A673 (cell line): ENCODE data around the gene UBXN2A. TPM values are rescaled to one million over a fixed set of nuclear protein-coding genes. Genes with fewer than 3 reads are reported as not detected.

Source experiments
- BruUV-seq: library from RNA; stranded (reverse); fragments of 400-500 nt; replicated peaks from 2 replicates; lab custom pipeline; 2021; lab: Mats Ljungman, UMichigan
- CTCF ChIA-PET: fragments of 300-600 bp; sonication (Branson Sonifier 250); formaldehyde crosslinking; loops from one replicate; lab custom pipeline; 2022; ENCODE audit warnings: antibody characterized with exemption; lab: Charles Lee
- POLR2A ChIA-PET: fragments of 300-600 bp; sonication (Branson Sonifier 250); formaldehyde crosslinking; loops from one replicate; lab custom pipeline; 2022; ENCODE audit warnings: antibody characterized with exemption; ENCODE audit not compliant: low non-redundant PET; lab: Charles Lee
- DNase-seq: peaks from one replicate; pipeline ENCODE4 v3.0.0-alpha.2; 2015; ENCODE audit warnings: low spot score
- H3K27ac ChIP-seq: fragments of 200-600 bp; sonication (generic); 2 replicates; pipeline ENCODE4 v1.5.1; 2016; ENCODE audit warnings: mixed run types, low read depth, mild to moderate bottlenecking, mixed read lengths, antibody characterized with exemption, low read length; ENCODE audit not compliant: poor library complexity, severe bottlenecking
- H3K27me3 ChIP-seq: fragments of 200-600 bp; sonication (generic); replicated peaks from 2 replicates; pipeline ENCODE4 v1.6.1; 2017; ENCODE audit warnings: mixed run types, low read depth, mild to moderate bottlenecking, mixed read lengths, antibody characterized with exemption, low read length; ENCODE audit not compliant: insufficient read depth, poor library complexity
- H3K36me3 ChIP-seq: fragments of 200-600 bp; sonication (generic); 2 replicates; pipeline ENCODE4 v1.6.1; 2016; ENCODE audit warnings: mixed run types, mild to moderate bottlenecking, mixed read lengths, antibody characterized with exemption, low read length; ENCODE audit not compliant: insufficient read depth, poor library complexity, severe bottlenecking
- H3K4me1 ChIP-seq: fragments of 200-600 bp; sonication (generic); 2 replicates; pipeline ENCODE4 v1.6.1; 2017; ENCODE audit warnings: mixed run types, mild to moderate bottlenecking, mixed read lengths, antibody characterized with exemption, low read length; ENCODE audit not compliant: insufficient read depth, poor library complexity, severe bottlenecking
- H3K4me3 ChIP-seq: fragments of 200-600 bp; sonication (generic); 2 replicates; pipeline ENCODE4 v1.5.1; 2016; ENCODE audit warnings: low read depth, mixed run types, mild to moderate bottlenecking, mixed read lengths, low read length; ENCODE audit not compliant: poor library complexity, severe bottlenecking
- H3K9me3 ChIP-seq: fragments of 200-600 bp; sonication (generic); 2 replicates; pipeline ENCODE4 v1.6.1; 2016; ENCODE audit warnings: mixed run types, low read depth, mild to moderate bottlenecking, mixed read lengths, antibody characterized with exemption, low read length; ENCODE audit not compliant: poor library complexity, severe bottlenecking
- EZH2 ChIP-seq: fragments of 200-600 bp; sonication (generic); IDR thresholded peaks from 2 replicates; pipeline ENCODE4 v1.6.1; 2017; ENCODE audit warnings: borderline replicate concordance, low read depth, mild to moderate bottlenecking, mixed read lengths, antibody characterized with exemption, low read length; ENCODE audit not compliant: poor library complexity, severe bottlenecking
- intact Hi-C: fragments of 100-400 bp; cut with micrococcal nuclease; formaldehyde crosslinking; loops from one replicate; pipeline ENCODE4 v1.10.0; 2022; ENCODE audit not compliant: unreplicated experiment
- total RNA-seq: library from RNA; stranded (reverse); gene quantifications from 2 replicates; pipeline ENCODE4 v1.2.3, GENCODE V29; 2021
- TF ChIP-seq, protein P1 (sequence below): fragments of 300-800, 200-600 bp; sonication (generic); conservative IDR thresholded peaks from 2 replicates; pipeline ENCODE4 v1.5.1; 2017; ENCODE audit warnings: low read depth, mild to moderate bottlenecking, antibody characterized with exemption, low read length, moderate library complexity, mixed read lengths

UBXN2A gene
- total RNA-seq, 1 experiment from 2014 or later, result 18.3 TPM

DNA sequence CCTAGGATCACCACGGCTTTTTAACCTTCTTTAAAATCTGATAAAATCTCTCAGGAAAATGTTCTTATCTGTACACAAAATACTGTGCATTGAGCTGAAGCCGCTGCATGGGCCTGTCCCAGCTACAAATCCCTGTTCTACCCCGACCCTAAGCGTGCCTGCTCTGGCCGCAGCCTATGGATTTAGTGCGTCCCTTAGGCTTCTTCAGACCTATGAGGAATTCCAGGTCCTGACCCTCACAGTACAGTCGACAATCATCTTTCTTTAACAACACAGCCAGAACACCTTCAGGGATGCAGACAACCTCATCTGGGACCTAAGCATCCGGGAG lies 107.4 kb downstream of the UBXN2A start:
- ChIA-PET CTCF (interaction anchor here (1.5 kb wide), 1 partner anchor 36 kb away, joined by 9 read pairs; the partner anchor contains the start of gene TP53I3), POLR2A (interaction anchor here (0.6 kb wide), 1 partner anchor 23 kb away, joined by 3 read pairs; no protein-coding TSS in a partner anchor)
- BruUV-seq, result no TSS peak
- peak; percentile 22 for DNase-seq
- Histone ChIP-seq H3K27ac (no peak overlapping the region), H3K4me3 (peak overlapping the region; percentile 81), H3K27me3 (no peaks in the 10 kb centered on the region), H3K36me3 (no peaks in the 10 kb centered on the region), H3K4me1 (peaks cover 17% of the 10 kb centered on the region), H3K9me3 (no peaks in the 10 kb centered on the region)
- TF ChIP-seq, protein P1, sequence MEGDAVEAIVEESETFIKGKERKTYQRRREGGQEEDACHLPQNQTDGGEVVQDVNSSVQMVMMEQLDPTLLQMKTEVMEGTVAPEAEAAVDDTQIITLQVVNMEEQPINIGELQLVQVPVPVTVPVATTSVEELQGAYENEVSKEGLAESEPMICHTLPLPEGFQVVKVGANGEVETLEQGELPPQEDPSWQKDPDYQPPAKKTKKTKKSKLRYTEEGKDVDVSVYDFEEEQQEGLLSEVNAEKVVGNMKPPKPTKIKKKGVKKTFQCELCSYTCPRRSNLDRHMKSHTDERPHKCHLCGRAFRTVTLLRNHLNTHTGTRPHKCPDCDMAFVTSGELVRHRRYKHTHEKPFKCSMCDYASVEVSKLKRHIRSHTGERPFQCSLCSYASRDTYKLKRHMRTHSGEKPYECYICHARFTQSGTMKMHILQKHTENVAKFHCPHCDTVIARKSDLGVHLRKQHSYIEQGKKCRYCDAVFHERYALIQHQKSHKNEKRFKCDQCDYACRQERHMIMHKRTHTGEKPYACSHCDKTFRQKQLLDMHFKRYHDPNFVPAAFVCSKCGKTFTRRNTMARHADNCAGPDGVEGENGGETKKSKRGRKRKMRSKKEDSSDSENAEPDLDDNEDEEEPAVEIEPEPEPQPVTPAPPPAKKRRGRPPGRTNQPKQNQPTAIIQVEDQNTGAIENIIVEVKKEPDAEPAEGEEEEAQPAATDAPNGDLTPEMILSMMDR, result no peak
- TF ChIP-seq EZH2, result no peak
- intact Hi-C loops, result no loop called here

DNA sequence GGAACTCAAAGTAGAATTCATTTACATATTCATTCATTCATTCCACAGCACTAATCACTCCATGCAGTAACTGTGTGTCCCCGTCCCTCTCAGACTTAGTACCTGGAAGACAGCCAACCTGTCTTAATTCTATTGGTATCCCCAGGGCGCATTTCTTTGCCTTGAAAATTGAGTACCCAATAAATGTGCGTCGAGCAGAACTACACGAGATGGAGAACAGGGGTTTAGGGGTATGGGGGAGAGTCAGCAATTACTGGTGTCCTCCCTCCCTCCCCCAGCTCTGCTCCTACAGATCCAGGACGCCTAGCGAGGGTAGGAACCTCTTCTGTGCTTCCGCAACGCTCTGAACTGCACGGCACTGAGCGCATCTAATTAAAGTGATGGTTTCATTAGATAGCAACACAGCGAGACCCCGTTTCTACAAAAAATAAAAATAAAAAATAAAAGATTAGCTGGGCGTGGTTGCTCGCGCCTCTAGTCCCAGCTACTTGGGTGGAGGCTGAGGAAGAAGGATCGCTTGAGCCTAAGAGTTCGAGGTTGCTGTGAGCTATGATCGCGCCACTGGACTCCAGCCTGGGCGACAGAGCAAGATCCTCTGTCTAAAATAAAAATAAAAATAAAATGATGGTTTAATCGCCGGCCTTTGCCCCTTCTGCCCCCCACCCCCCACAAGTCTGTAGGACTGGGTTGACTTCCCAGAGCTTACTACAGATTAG lies 108.7 kb downstream of the UBXN2A start:
- no peak overlapping the region for H3K27ac ChIP-seq
- intact Hi-C loops, result no loop called here
- DNase-seq, result peak; percentile 66

DNA sequence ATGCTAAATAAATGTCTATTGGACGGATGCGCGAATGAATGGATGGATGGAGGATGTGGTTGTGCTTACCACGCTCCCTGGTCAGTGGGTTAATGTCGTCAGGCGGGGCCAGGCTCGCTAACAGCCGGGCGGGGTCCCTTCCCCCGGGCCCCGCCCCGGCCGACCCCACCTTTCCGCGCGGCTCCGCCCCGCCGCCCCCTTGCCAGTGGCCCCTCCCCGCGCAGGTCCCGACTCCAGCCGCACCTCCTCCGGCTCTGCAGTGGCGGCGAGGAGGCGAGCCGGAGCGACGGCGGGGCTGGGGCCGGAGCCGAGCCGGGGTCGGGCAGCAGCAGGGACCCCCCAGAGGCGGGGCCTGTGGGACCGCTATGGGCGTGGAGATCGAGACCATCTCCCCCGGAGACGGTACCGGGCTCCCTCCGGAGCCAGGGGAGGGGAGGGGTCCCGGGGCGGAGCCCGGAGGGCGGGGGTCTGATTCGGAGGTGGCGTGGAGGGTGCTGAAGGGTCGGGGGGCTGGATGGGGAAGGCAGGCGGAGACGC lies 109.3 kb downstream of the UBXN2A start, which contains the start of gene FKBP1B:
FKBP1B (plus strand) TSS at position 257 of the 537 bp plus-strand sequence; CDS start at position 366, 109 bp downstream.
- peak; percentile 47 for DNase-seq
- no peak within 1 kb of the TSS for H3K27ac ChIP-seq
- ChIA-PET CTCF (no interaction called here), POLR2A (no interaction called here)
- no peaks in the 10 kb centered on the region for H3K9me3 ChIP-seq
- no peaks in the 10 kb centered on the region for H3K27me3 ChIP-seq
- no peaks in the 10 kb centered on the region for H3K36me3 ChIP-seq
- peak within 1 kb of the TSS; percentile 91 for H3K4me3 ChIP-seq
- peaks cover 17% of the 10 kb centered on the region for H3K4me1 ChIP-seq
- no TSS peak for BruUV-seq
- TF ChIP-seq, protein P1, result no peak
- TF ChIP-seq EZH2, result no peak
- intact Hi-C loops, result no loop called here

More for the DNA sequence above, 108.7 kb downstream of the UBXN2A start:
- Histone ChIP-seq H3K4me3 (peak overlapping the region; percentile 91), H3K36me3 (no peaks in the 10 kb centered on the region), H3K27me3 (no peaks in the 10 kb centered on the region), H3K4me1 (peaks cover 17% of the 10 kb centered on the region), H3K9me3 (no peaks in the 10 kb centered on the region)
- ChIA-PET POLR2A (interaction anchor here (0.6 kb wide), 1 partner anchor 1971 kb away, joined by 3 read pairs; no protein-coding TSS in a partner anchor), CTCF (no interaction called here)
- no TSS peak for BruUV-seq
- TF ChIP-seq, protein P1, result no peak
- no peak for TF ChIP-seq EZH2
